Pancreas (tissue), 10 donors: ENCODE measurements around the gene IRF4. TPM values are rescaled to one million over a fixed set of nuclear protein-coding genes. Genes with fewer than 3 reads are reported as not detected.

ENCODE experiments used
- ATAC-seq, 4 donors: fragments of 200-7000 bp; cut with Tn5 transposase; one replicate each; pipeline versions ENCODE4 v1.8.0 to v1.9.1; 2020; ENCODE audit warnings: mild to moderate bottlenecking in 4 of 4, moderate library complexity in 4 of 4
- DNase-seq, 6 donors: peaks; one replicate each; pipeline ENCODE4 v3.0.0-alpha.2; 2020
- FAIRE-seq: peaks from 2 replicates; lab custom pipeline; 2012; peaks lifted over from hg19 to GRCh38; lab: Jason Lieb, UNC
- H3K27ac ChIP-seq, 4 donors: fragments of 200-600 bp; sonication (generic); 1 replicate in 3 of 4; 2 replicates in 1 of 4; pipeline versions ENCODE4 v1.5.0 to v1.8.0; 2020
- H3K27me3 ChIP-seq, 4 donors: fragments of 200-600 bp; one replicate each; pipeline ENCODE4 v1.8.0; 2021
- H3K36me3 ChIP-seq, 3 donors: fragments of 200-600 bp; sonication (generic) in 1 of 3; one replicate each; pipeline versions ENCODE4 v1.5.0 to v1.8.0; 2020 to 2021
- H3K4me1 ChIP-seq, 3 donors: fragments of 200-600 bp; one replicate each; pipeline ENCODE4 v1.8.0; 2021
- H3K4me3 ChIP-seq, 4 donors: fragments of 200-600 bp; sonication (generic) in 2 of 4; one replicate each; pipeline versions ENCODE4 v1.5.0 to v1.8.0; 2020 to 2021
- H3K9me3 ChIP-seq, 4 donors: fragments of 200-600 bp; one replicate each; pipeline ENCODE4 v1.8.0; 2021
- WGBS, 2 donors: extraction: QIAGEN DNeasy Blood & Tissue Kit; methylation state at CpG; one replicate each; pipeline ENCODE4 v1.1.7; 2013; 5-methylcytosine and 5-hydroxymethylcytosine counted together
- intact Hi-C, 3 donors: fragments of 100-400 bp; cut with DNase I; formaldehyde crosslinking; loops; one replicate each; pipeline versions ENCODE4 v1.11.1 to v1.14.2; 2022
- polyA plus RNA-seq, 2 donors: library from polyadenylated mRNA; stranded (reverse); fragments of 200-250 nt; gene quantifications; one replicate each; pipeline ENCODE4 v1.2.3, GENCODE V29; 2013
- total RNA-seq, 6 donors: library from RNA; stranded (reverse); fragmentation: NEBNext Ultra II Directional in 4 of 6; extraction: Animal tissue kit (Norgen Biotek cat#: 25700) in 4 of 6; gene quantifications; one replicate each; pipeline versions ENCODE4 v1.2.1 to v1.2.4, GENCODE V29; 2021 to 2023
- TF ChIP-seq, protein P1 (sequence below), 4 donors: fragments of 200-600 bp; sonication (generic) in 3 of 4; IDR thresholded peaks; one replicate each; pipeline versions ENCODE4 v1.5.0 to v1.8.0; 2021; ENCODE audit warnings: antibody characterized with exemption in 4 of 4
- donor health status: healthy with polysubstance abuse.
- donor health status: DM: no; HTN: no; CAD: no; lungs with moderate emphysema.
- donor health status: DM: no; HTN: no; CAD: no.
- donor health status: control.
- donor health status: control.
- donor health status: Bipolar disorder and iron deficiency.
- donor health status: DM: yes; HTN: yes; CAD: no.
- donor health status: DM: no; HTN: no; CAD: no.
- donor health status: DM: no; HTN: no; CAD: no.
- donor health status: DM: yes; HTN: yes; CAD: no.

The IRF4 gene
- total and polyA plus RNA-seq, 8 donors = 0.04 to 3.8 (median 0.44) TPM

DNA sequence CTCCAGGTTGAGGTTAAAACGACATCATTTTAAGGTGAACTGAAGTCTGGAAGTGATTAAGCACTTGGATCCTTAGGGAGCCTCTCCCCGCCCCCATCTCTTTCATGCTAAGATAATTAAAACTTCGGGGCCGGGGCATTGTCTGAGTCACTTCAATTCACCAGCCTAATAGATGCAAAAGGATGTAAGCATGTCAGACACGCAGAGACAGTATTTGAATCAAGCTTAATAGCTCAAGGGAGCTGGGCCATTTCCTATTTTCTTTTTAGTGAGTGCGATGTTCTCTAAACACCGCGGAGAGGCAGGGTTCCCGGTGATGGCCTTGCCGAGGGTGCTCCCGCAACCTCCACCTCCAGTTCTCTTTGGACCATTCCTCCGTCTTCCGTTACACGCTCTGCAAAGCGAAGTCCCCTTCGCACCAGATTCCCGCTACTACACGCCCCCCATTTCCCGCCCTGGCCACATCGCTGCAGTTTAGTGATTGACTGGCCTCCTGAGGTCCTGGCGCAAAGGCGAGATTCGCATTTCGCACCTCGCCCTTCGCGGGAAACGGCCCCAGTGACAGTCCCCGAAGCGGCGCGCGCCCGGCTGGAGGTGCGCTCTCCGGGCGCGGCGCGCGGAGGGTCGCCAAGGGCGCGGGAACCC, 516 bp upstream of the IRF4 start:
- Histone ChIP-seq H3K4me1 (peaks cover 0 to 12% (median 0%) of the 10 kb centered on the region in 3 donors), H3K27me3 (peaks cover 0 to 51% (median 12%) of the 10 kb centered on the region in 4 donors), H3K36me3 (no peaks in the 10 kb centered on the region), H3K4me3 (peak overlapping the region in 2 of 4 donors; percentile 3 to 43), H3K9me3 (no peaks in the 10 kb centered on the region), H3K27ac (no peak overlapping the region)
- DNase-seq (peak in 1 of 6 donors; percentile 5), FAIRE-seq (no peak), ATAC-seq (no peak)
- intact Hi-C loops = no loop called here
- 3 to 6% methylated on average over 44 of the region's 44 CpGs for WGBS, 2 donors
- TF ChIP-seq, protein P1, sequence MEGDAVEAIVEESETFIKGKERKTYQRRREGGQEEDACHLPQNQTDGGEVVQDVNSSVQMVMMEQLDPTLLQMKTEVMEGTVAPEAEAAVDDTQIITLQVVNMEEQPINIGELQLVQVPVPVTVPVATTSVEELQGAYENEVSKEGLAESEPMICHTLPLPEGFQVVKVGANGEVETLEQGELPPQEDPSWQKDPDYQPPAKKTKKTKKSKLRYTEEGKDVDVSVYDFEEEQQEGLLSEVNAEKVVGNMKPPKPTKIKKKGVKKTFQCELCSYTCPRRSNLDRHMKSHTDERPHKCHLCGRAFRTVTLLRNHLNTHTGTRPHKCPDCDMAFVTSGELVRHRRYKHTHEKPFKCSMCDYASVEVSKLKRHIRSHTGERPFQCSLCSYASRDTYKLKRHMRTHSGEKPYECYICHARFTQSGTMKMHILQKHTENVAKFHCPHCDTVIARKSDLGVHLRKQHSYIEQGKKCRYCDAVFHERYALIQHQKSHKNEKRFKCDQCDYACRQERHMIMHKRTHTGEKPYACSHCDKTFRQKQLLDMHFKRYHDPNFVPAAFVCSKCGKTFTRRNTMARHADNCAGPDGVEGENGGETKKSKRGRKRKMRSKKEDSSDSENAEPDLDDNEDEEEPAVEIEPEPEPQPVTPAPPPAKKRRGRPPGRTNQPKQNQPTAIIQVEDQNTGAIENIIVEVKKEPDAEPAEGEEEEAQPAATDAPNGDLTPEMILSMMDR (IDR thresholded peaks at IDR 0.05) = no peak

DNA sequence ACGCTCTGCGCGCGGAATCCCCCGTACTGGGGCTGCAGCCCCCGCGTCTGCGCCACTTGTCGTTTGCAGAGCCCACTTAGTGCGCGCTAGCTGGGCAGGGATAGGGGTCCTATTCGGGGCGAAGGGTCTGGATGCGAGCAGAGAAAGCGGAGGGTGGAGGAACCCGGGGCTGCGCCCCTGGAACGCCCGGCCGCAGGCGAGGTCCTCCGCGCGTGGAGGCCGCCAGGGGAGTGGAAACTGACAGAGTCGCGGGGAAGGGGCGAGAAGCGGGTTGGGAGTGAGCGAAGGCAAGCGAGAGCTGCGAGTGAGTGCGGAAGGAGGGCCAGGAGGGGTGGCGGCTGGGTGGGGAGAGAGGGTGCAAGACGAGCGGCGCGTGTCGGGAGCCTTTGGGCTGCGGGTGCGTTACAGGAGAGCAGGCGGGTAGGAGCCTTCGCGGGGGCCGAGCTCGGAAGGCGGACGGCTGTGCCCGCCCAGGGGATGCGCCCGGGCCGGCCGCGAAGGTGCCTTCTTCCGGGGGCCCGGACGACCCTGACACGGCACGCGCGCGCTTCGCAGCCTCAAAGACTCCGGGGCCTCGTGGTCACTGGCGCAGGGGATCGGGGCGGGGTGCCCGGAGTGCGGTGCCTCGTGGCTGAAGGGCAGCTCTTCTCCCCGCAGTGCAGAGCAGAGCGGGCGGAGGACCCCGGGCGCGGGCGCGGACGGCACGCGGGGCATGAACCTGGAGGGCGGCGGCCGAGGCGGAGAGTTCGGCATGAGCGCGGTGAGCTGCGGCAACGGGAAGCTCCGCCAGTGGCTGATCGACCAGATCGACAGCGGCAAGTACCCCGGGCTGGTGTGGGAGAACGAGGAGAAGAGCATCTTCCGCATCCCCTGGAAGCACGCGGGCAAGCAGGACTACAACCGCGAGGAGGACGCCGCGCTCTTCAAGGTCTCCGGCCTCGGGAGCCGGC, 1.2 kb downstream of the IRF4 start:
- peak overlapping the region in 2 of 4 donors; percentile 3 to 43 for H3K4me3 ChIP-seq
- WGBS, 2 donors = 2% methylated on average over 101 to 108 of the region's 108 CpGs
- H3K27ac ChIP-seq = no peak overlapping the region
- intact Hi-C loops = no loop called here
- peaks cover 0 to 51% (median 11%) of the 10 kb centered on the region in 4 donors for H3K27me3 ChIP-seq
- DNase-seq = peak in 1 of 6 donors; percentile 59
- ATAC-seq = peak in 1 of 4 donors; percentile 28
- no peaks in the 10 kb centered on the region for H3K9me3 ChIP-seq
- TF ChIP-seq, protein P1 (IDR thresholded peaks at IDR 0.05) = no peak
- peaks cover 0 to 12% (median 0%) of the 10 kb centered on the region in 3 donors for H3K4me1 ChIP-seq
- H3K36me3 ChIP-seq = no peaks in the 10 kb centered on the region
- FAIRE-seq = no peak

DNA sequence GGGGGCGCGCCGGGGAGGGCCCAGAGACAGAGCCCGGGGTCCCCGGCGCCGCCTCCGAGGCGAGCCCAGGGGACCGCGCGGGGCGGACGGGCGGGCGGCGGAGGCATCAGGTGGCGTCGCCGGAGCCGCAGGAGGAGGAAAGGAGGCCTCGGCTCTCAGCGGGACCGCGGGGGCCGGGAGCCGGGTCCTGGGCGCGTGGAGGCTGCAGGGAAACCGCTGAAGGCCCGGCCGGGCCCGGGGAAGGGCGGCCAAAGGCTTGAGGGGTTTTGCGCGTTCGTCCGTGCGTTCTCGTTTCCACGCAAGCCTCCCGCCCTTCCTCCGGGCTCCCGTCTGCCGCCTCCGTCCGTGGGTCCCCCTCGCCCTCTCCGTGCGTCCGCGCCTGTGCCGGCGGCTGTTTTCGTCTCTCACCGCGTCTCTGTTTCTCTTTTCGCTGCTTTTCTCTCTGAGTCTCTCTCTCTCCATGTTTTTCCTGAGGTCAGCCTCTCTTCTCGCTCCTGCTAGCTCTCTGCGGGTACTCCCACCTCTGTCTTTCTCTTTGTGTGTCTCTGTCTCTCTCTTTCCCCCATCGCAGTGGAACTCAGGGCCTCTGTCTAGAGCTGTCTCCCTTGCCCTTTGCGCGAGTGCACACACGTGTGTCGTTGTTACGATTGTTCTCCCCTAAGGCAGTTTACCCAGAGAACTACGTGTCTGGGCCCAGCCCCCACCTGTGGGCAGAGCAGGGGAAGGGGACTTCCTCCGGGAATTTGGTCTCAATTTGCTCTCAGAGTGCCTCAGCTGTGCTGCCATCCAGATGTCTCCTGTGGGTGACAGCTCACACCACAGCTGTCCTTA, 2.1 kb downstream of the IRF4 start:
- 3 to 4% methylated on average over 51 to 68 of the region's 68 CpGs for WGBS, 2 donors

DNA sequence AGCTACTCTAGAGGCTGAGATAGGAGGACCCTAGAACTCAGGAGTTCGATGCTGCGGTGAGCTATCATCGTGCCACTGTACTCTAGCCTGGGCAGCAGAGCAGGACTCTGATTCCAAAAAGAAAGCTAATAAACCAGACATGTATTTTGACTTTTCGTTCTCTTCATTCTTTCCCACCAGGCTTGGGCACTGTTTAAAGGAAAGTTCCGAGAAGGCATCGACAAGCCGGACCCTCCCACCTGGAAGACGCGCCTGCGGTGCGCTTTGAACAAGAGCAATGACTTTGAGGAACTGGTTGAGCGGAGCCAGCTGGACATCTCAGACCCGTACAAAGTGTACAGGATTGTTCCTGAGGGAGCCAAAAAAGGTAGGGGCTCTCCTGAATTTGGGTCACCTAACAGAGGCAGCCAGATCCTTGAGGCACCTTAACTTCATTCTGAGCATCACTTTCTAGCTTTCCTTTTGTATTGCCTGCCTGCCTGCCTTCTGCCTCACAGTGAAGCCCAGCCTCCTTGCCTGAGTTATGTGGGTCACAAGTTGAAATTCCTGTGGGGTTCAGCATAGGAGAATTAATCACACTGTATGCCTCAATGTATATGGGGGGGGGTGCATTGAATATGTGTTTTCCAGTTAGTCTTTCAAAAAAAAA, 3.2 kb downstream of the IRF4 start:
- Histone ChIP-seq H3K27me3 (peaks cover 0 to 46% (median 11%) of the 10 kb centered on the region in 4 donors), H3K4me3 (no peak overlapping the region), H3K4me1 (peaks cover 0 to 12% (median 0%) of the 10 kb centered on the region in 3 donors), H3K9me3 (no peaks in the 10 kb centered on the region), H3K27ac (no peak overlapping the region), H3K36me3 (no peaks in the 10 kb centered on the region)
- FAIRE-seq = no peak
- ATAC-seq = no peak
- WGBS, 2 donors = 78 to 87% methylated on average over 13 of the region's 13 CpGs
- no peak for DNase-seq
- TF ChIP-seq, protein P1 (IDR thresholded peaks at IDR 0.05) = no peak
- intact Hi-C loops = no loop called here

More for the DNA sequence above, 2.1 kb downstream of the IRF4 start:
- H3K9me3 ChIP-seq = no peaks in the 10 kb centered on the region
- peak overlapping the region in 1 of 4 donors; percentile 43 for H3K4me3 ChIP-seq
- TF ChIP-seq, protein P1 (IDR thresholded peaks at IDR 0.05) = no peak
- FAIRE-seq = no peak
- H3K27me3 ChIP-seq = peaks cover 0 to 53% (median 11%) of the 10 kb centered on the region in 4 donors
- intact Hi-C loops = no loop called here
- peak in 1 of 6 donors; percentile 54 for DNase-seq
- ATAC-seq = no peak
- H3K27ac ChIP-seq = no peak overlapping the region
- H3K36me3 ChIP-seq = no peaks in the 10 kb centered on the region
- peaks cover 0 to 12% (median 0%) of the 10 kb centered on the region in 3 donors for H3K4me1 ChIP-seq
